ENCODE results near the gene CLCN7. TPM values are rescaled to one million over a fixed set of nuclear protein-coding genes. Genes with fewer than 3 reads are reported as not detected.

The CLCN7 gene
- total RNA-seq, 2 donors from 2014 or later: 42.3 to 44.9 TPM

- DNase-seq (no peak), ATAC-seq (no peak)
- intact Hi-C loops (cut with DNase I, micrococcal nuclease): no loop called here
Observed at GRCh38 chr16:1503110-1503955, 28.5 kb upstream of the CLCN7 start.

GRCh38 chr16:1502092-1503004 lies 27.5 kb upstream of the CLCN7 start:
- DNase-seq: no peak
- intact Hi-C loops (cut with DNase I, micrococcal nuclease): no loop called here
- ATAC-seq: no peak

- intact Hi-C loops (cut with DNase I, micrococcal nuclease): no loop called here
- DNase-seq (no peak), ATAC-seq (no peak)
Observed at GRCh38 chr16:1501630-1502029, 26.8 kb upstream of the CLCN7 start.

- no peak for DNase-seq
- intact Hi-C loops (cut with DNase I, micrococcal nuclease): no loop called here
- no peak for ATAC-seq
Observed at GRCh38 chr16:1500465-1501150, 25.8 kb upstream of the CLCN7 start.

GRCh38 chr16:1499756-1500464 lies 25.1 kb upstream of the CLCN7 start:
- no peak for DNase-seq
- intact Hi-C loops (cut with DNase I, micrococcal nuclease): no loop called here
- ATAC-seq: no peak

- DNase-seq: no peak
- ATAC-seq: no peak
- intact Hi-C loops (cut with DNase I, micrococcal nuclease): no loop called here
Observed at GRCh38 chr16:1498899-1499676, 24.3 kb upstream of the CLCN7 start.

GRCh38 chr16:1497014-1497598 lies 22.3 kb upstream of the CLCN7 start:
- intact Hi-C loops (cut with DNase I, micrococcal nuclease): no loop called here
- DNase-seq (no peak), ATAC-seq (no peak)

- ATAC-seq: no peak
- no peak for DNase-seq
- intact Hi-C loops (cut with DNase I, micrococcal nuclease): no loop called here
Observed at GRCh38 chr16:1496464-1496863, 21.6 kb upstream of the CLCN7 start.

GRCh38 chr16:1495889-1496262 lies 21.0 kb upstream of the CLCN7 start:
- no peak for ATAC-seq
- no peak for DNase-seq
- intact Hi-C loops (cut with DNase I, micrococcal nuclease): no loop called here

GRCh38 chr16:1495211-1495888 lies 20.5 kb upstream of the CLCN7 start:
- ATAC-seq (no peak), DNase-seq (no peak)
- intact Hi-C loops (cut with DNase I, micrococcal nuclease): no loop called here

- intact Hi-C loops (cut with DNase I, micrococcal nuclease): no loop called here
- no peak for DNase-seq
- no peak for ATAC-seq
Observed at GRCh38 chr16:1494711-1495110, 19.9 kb upstream of the CLCN7 start.

GRCh38 chr16:1494129-1494640 lies 19.4 kb upstream of the CLCN7 start:
- intact Hi-C loops (cut with DNase I, micrococcal nuclease): no loop called here
- ATAC-seq (peak; percentile 15), DNase-seq (peak; percentile 43 to 49)

- peak in 1 of 2 donors; percentile 40 for DNase-seq
- intact Hi-C loops (cut with DNase I, micrococcal nuclease): no loop called here
- peak; percentile 28 for ATAC-seq
Observed at GRCh38 chr16:1493746-1494094, 18.9 kb upstream of the CLCN7 start.

GRCh38 chr16:1492923-1493745 lies 18.3 kb upstream of the CLCN7 start, which contains the start of gene TELO2:
Gene TELO2, plus strand, starts transcription at chr16:1493360. Its CDS starts 922 bp downstream, at chr16:1494282.
- intact Hi-C loops (cut with DNase I, micrococcal nuclease): no loop called here

GRCh38 chr16:1492082-1492922 lies 17.5 kb upstream of the CLCN7 start:
- DNase-seq: no peak
- intact Hi-C loops (cut with DNase I, micrococcal nuclease): no loop called here
- ATAC-seq: no peak

More at GRCh38 chr16:1492923-1493745, 18.3 kb upstream of the CLCN7 start, which contains the start of gene TELO2:
- ATAC-seq: peak; percentile 95
- DNase-seq: peak; percentile 63 to 88

Data from left colon (tissue), 2 donors.